Adipose tissue (tissue), 3 donors: ENCODE results near the gene KCNQ2. TPM values are rescaled to one million over a fixed set of nuclear protein-coding genes. Genes with fewer than 3 reads are reported as not detected.

Source experiments
- H3K27ac ChIP-seq: one replicate; pipeline ENCODE4 v1.5.1; 2013; ENCODE audit warnings: low read depth, low read length
- WGBS, 3 donors: extraction: QIAGEN DNeasy Blood & Tissue Kit; methylation state at CpG; one replicate each; pipeline ENCODE4 v1.1.7; 2013; 5-methylcytosine and 5-hydroxymethylcytosine counted together
- polyA plus RNA-seq, 3 donors: library from polyadenylated mRNA; stranded (reverse); fragments of 200-250 nt; gene quantifications; one replicate each; pipeline ENCODE4 v1.2.3, GENCODE V29; 2013
- donor health status: healthy with polysubstance abuse.
- donor health status: Bipolar disorder and iron deficiency.
- donor health status: healthy.

The KCNQ2 gene
- polyA plus RNA-seq, 3 donors: 0.10 to 1.6 TPM; not detected in 1

DNA sequence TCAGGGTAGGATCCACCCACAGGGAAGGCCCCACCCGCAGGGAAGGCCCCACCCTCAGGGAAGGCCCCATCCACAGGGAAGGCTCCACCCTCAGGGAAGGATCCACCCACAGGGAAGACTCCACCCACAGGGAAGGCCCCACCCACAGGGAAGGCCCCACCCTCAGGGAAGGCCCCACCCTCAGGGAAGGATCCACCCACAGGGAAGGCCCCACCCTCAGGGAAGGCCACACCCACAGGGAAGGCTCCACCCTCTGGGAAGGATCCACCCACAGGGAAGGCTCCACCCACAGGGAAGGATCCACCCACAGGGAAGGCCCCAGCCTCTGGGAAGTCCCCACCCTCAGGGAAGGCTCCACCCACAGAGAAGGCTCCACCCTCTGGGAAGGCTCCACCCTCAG lies 40.5 kb downstream of the KCNQ2 start:
- H3K27ac ChIP-seq: no peak overlapping the region
- 0 to 90% (median 0%) methylated on average over 1 of the region's 1 CpG for WGBS, 3 donors

DNA sequence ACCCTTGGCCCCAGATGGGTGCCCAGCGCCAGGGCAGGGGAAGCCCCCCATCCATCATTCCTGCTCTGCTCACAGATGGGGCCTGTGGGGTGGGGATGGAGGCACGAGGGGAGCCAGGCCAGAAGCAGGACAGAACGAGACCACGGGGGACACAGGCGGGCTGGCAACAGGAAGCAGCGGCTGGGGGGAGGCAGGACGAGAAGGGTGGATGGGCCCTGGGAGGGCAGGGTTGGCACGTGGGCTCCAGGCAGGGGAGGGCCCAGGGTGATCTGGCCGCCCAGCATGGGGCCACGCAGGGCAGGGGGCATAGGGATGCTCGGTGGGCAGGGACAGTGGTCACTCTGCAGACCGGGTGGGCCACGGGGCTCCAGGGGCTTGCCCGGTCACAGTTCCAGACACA lies 41.6 kb downstream of the KCNQ2 start:
- no peak overlapping the region for H3K27ac ChIP-seq
- WGBS, 3 donors: 79 to 81% (median 79%) methylated on average over 14 of the region's 14 CpGs

DNA sequence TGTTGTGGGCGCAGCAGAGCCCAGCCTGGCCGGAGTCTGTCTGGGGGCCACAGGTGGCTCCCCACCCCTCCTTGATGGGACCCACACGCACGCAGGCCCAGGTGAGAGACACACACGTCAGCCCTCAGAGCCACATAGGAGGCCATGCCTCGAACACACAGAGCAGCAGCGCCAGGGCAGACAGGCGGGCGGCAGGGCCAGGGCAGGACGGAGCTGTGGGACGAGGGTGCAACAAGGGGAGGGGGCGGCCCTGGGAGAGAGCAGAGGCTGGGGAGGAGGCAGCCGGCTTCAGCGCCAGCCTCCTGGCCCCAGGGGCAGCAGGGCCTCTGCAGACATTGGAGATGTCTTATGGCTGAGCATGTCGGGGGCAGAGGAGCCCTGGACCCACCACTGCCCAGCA lies 42.5 kb downstream of the KCNQ2 start:
- WGBS, 3 donors: 75 to 89% (median 88%) methylated on average over 15 of the region's 15 CpGs

DNA sequence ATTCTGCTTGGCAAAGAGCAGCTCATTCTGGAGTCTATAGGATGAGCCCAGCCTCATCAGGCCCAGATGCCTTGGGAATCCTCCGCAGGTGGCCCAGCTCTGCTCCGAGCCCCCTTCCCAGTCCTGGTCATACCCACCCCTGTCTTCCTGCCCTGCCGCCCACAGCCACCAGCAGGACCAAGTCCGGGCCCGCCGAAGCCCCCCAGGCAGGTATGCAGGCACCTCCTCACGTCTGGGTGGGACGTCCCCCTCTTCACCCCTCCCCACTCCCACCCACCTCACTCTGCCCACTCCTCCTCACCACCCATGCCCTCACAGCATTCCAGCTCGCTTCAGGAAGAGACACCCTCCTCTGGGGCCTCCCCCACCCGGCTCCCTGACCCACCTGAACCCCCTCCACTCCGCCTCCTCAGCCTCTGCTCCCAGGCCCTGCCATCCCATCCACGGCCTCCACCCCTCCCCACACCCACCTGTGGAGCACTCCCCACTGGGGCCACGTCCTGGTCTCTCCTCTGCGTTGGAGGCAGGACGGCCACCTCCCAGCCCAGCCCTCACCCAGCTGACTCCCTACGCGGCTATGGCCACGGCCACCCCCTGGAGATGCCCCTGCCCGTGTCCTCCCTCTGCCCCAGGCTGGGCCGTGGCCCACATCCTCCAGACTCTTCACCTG lies 43.4 kb downstream of the KCNQ2 start:
- H3K27ac ChIP-seq: no peak overlapping the region
- WGBS, 3 donors: 72 to 81% (median 80%) methylated on average over 20 of the region's 20 CpGs

More for the DNA sequence above, 42.5 kb downstream of the KCNQ2 start:
- H3K27ac ChIP-seq: no peak overlapping the region

DNA sequence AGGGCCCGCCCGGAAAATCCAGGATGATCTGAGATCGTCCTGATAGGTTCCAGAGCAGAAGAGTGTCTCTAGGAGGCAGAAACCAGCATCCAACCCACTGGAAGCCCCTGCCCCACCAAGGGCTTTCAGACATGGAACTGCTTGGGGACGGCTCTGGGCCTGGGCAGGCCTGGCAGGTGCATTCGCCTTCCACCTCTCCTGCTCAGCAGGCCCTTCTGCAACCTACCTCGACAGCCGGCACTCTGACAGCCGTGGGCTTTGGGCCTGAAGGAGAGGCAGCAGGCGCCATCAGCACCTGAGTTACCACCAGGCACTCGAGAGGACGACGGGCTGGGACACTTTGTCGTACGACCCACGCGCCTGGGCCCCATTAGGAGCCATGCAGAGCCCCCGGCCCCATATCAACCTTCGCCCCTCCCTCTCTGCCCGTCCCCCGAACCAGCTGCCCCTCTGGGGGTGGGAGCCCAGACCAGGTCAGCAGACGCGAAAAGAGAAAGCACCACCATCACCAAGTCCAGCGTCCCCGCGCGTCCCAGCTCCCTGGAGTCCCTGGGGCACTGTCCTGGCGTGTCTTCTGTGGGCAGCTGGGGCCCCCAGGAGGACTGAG lies 44.6 kb downstream of the KCNQ2 start:
- H3K27ac ChIP-seq: no peak overlapping the region
- 82 to 91% (median 86%) methylated on average over 27 of the region's 27 CpGs for WGBS, 3 donors

- 88 to 94% (median 91%) methylated on average over 16 of the region's 16 CpGs for WGBS, 3 donors
- H3K27ac ChIP-seq: no peak overlapping the region
Measured at GRCh38 chr20:63427206-63427605, 45.2 kb downstream of the KCNQ2 start.

GRCh38 chr20:63425846-63426485 lies 46.5 kb downstream of the KCNQ2 start:
- 81 to 85% (median 84%) methylated on average over 27 of the region's 27 CpGs for WGBS, 3 donors
- H3K27ac ChIP-seq: no peak overlapping the region

DNA sequence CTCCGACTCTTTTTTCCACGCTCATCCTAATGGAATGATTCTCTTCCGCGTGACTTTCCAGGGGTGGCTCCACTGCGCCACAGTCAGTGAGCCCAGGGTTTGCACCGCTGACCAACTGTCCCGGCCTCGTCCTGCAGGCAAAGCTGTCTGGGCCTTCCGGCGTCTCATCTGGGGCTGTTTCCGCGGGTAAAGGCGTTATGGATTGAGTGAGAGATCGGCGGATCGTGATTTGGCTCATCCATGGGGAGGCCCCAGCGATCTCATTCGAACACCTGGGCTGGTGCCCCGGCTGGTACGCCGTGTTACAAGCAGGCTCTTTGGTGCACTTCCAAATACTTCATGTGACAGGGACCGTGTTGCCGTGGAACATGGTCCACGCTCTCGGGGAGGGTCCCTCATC lies 47.8 kb downstream of the KCNQ2 start:
- H3K27ac ChIP-seq: no peak overlapping the region
- WGBS, 3 donors: 87 to 91% (median 89%) methylated on average over 25 of the region's 25 CpGs

DNA sequence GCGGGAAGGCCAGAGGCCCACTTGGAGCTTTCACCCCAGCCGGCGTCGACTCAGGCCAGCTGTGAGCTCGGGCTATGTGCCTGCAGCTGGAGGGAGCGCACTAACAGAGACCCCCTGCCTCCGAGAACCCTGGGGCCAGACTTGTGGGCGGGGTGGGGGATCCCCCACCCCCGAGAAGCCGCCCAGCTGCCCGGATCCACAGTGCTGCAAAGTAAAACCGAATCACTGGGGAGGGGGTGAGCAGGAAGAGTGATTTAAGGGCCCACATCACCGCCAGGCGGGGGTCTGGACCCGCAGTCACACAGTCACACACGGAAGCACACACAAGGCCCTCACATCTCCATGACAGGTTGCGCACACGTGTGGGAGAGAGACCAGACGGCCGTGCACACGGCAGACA lies 48.7 kb downstream of the KCNQ2 start:
- 54 to 74% (median 67%) methylated on average over 21 of the region's 21 CpGs for WGBS, 3 donors

DNA sequence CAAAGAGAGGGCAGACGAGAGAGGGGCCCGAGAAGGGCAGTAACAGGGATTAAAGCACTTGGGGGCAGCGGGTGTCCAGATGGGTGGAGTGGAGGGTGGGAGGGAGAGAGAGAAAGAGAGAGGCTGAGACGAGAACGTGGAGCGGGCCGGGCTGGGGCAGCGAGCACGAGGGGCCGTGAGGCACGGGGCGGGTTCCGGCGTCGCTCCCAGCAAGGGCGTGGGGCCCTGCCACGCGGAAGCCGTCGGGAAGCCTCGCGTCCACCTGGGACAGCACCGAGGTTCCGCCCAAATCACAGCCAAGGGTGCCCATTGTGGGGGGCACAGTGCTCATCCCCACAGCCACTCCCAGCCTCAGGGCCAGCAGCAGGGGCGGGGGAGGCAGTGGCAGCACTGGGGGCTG lies 49.8 kb downstream of the KCNQ2 start:
- WGBS, 3 donors: 69 to 84% (median 80%) methylated on average over 25 of the region's 25 CpGs
- H3K27ac ChIP-seq: no peak overlapping the region

More for the DNA sequence above, 48.7 kb downstream of the KCNQ2 start:
- no peak overlapping the region for H3K27ac ChIP-seq

GRCh38 chr20:63421913-63422312 lies 50.5 kb downstream of the KCNQ2 start:
- no peak overlapping the region for H3K27ac ChIP-seq
- WGBS, 3 donors: 72 to 85% (median 83%) methylated on average over 16 to 17 of the region's 17 CpGs

GRCh38 chr20:63421094-63421692 lies 51.3 kb downstream of the KCNQ2 start:
- 74 to 79% (median 75%) methylated on average over 29 of the region's 29 CpGs for WGBS, 3 donors
- H3K27ac ChIP-seq: no peak overlapping the region

- 73 to 77% (median 75%) methylated on average over 33 to 34 of the region's 34 CpGs for WGBS, 3 donors
- H3K27ac ChIP-seq: no peak overlapping the region
Measured at GRCh38 chr20:63420359-63421093, 51.9 kb downstream of the KCNQ2 start.

- WGBS, 3 donors: 76 to 86% (median 81%) methylated on average over 24 of the region's 24 CpGs
Measured at GRCh38 chr20:63419299-63419698, 53.2 kb downstream of the KCNQ2 start.

DNA sequence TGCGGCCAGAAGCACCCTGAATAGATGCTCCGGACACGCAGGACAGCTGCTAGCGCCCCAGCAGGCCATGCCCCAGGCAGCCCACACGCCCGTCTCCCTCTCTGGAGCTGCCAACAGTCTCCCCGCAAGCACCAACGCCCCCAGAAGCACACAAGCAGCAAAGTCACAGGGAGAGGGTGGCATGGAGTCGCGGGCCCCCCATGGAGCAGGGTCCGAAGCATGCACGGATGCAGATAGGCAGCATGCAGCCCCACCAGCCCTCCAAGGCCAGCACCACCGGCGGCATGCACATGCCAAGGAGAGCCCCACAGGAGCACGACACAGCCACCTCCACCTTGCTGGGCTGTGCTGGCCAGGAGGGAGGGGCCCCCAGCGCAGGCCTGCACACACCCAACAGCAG lies 53.8 kb downstream of the KCNQ2 start:
- 66 to 80% (median 77%) methylated on average over 15 to 16 of the region's 16 CpGs for WGBS, 3 donors
- H3K27ac ChIP-seq: no peak overlapping the region

More at GRCh38 chr20:63419299-63419698, 53.2 kb downstream of the KCNQ2 start:
- no peak overlapping the region for H3K27ac ChIP-seq

GRCh38 chr20:63417738-63418120 lies 54.7 kb downstream of the KCNQ2 start:
- no peak overlapping the region for H3K27ac ChIP-seq
- 54 to 68% (median 56%) methylated on average over 16 to 23 of the region's 23 CpGs for WGBS, 3 donors

- H3K27ac ChIP-seq: no peak overlapping the region
- 60 to 67% (median 65%) methylated on average over 21 to 25 of the region's 25 CpGs for WGBS, 3 donors
Measured at GRCh38 chr20:63417097-63417737, 55.2 kb downstream of the KCNQ2 start.

- H3K27ac ChIP-seq: no peak overlapping the region
- 71 to 83% (median 76%) methylated on average over 24 of the region's 24 CpGs for WGBS, 3 donors
Measured at GRCh38 chr20:63416631-63417030, 55.8 kb downstream of the KCNQ2 start.
